Endodermal cell (in vitro differentiated cells): ENCODE measurements around the gene KRT15. TPM values are rescaled to one million over a fixed set of nuclear protein-coding genes. Genes with fewer than 3 reads are reported as not detected.

ENCODE experiments used
- DNase-seq: peaks from one replicate; pipeline ENCODE4 v3.0.0-alpha.2; 2017
- H3K27ac ChIP-seq: 2 replicates; pipeline ENCODE4 v1.5.1; 2013; ENCODE audit warnings: mild to moderate bottlenecking, low read depth, low read length, moderate library complexity
- H3K27me3 ChIP-seq: 2 replicates; pipeline ENCODE4 v1.6.1; 2013; ENCODE audit warnings: mild to moderate bottlenecking, low read length, moderate library complexity; ENCODE audit not compliant: insufficient read depth, control insufficient read depth, poor library complexity, severe bottlenecking
- H3K36me3 ChIP-seq: 2 replicates; pipeline ENCODE4 v1.7.0; 2013; ENCODE audit warnings: mild to moderate bottlenecking, low read length, moderate library complexity; ENCODE audit not compliant: control insufficient read depth, insufficient read depth
- H3K4me1 ChIP-seq: one replicate; pipeline ENCODE4 v1.7.0; 2013; ENCODE audit warnings: low read length; ENCODE audit not compliant: control insufficient read depth, insufficient read depth
- H3K4me3 ChIP-seq: 2 replicates; pipeline ENCODE4 v1.5.1; 2013; ENCODE audit warnings: mild to moderate bottlenecking, low read length, moderate library complexity
- H3K9ac ChIP-seq: 2 replicates; pipeline ENCODE4 v1.6.1; 2013; ENCODE audit warnings: mild to moderate bottlenecking, low read length, moderate library complexity; ENCODE audit not compliant: poor library complexity, severe bottlenecking; ENCODE audit errors: extremely low read depth
- H3K9me3 ChIP-seq: 2 replicates; pipeline ENCODE4 v1.6.1; 2013; ENCODE audit warnings: mild to moderate bottlenecking, low read length, moderate library complexity; ENCODE audit not compliant: control insufficient read depth
- H3K27ac Mint-ChIP-seq: 2 replicates; pipeline ENCODE4 v1.8.0; 2020; ENCODE audit warnings: mixed read lengths
- H3K27me3 Mint-ChIP-seq: 2 replicates; pipeline ENCODE4 v1.8.0; 2021; ENCODE audit warnings: mild to moderate bottlenecking, mixed read lengths; ENCODE audit not compliant: insufficient read depth
- H3K36me3 Mint-ChIP-seq: 2 replicates; pipeline ENCODE4 v1.8.0; 2020; ENCODE audit warnings: low read depth, mixed read lengths
- H3K4me1 Mint-ChIP-seq: 2 replicates; pipeline ENCODE4 v1.8.0; 2020; ENCODE audit warnings: mixed read lengths
- H3K4me3 Mint-ChIP-seq: 2 replicates; pipeline ENCODE4 v1.8.0; 2020; ENCODE audit warnings: mild to moderate bottlenecking, moderate library complexity, mixed read lengths
- H3K9me3 Mint-ChIP-seq: 2 replicates; pipeline ENCODE4 v1.8.0; 2020; ENCODE audit warnings: mild to moderate bottlenecking, mixed read lengths
- WGBS, 2 experiments: methylation state at CpG; one replicate each; pipeline versions ENCODE4 v1.1.5 to v1.1.7; 2013; ENCODE audit warnings: missing lambda C conversion rate in 2 of 2, mixed read lengths in 1 of 2; ENCODE audit not compliant: insufficient coverage in 1 of 2, insufficient read length in 1 of 2; 5-methylcytosine and 5-hydroxymethylcytosine counted together
- microRNA-seq: library from miRNA; unstranded; fragments of <30 nt; microRNA quantifications from one replicate; pipeline ENCODE4 v1.2.0, GENCODE V29; 2020; ENCODE audit warnings: borderline microRNAs expressed
- total RNA-seq, 2 donors: library from RNA; stranded (reverse); fragmentation: NEBNext Ultra II Directional in 1 of 2; extraction: Animal tissue kit (Norgen Biotek cat#: 25700) in 1 of 2; gene quantifications; 2 replicates in 1 of 2; 3 replicates in 1 of 2; pipeline ENCODE4 v1.2.1, GENCODE V29; 2021
- TF ChIP-seq, protein P1 (sequence below): fragments of 200-600 bp; sonication (generic); conservative IDR thresholded peaks from 2 replicates; pipeline ENCODE4 v1.5.0; 2021; ENCODE audit warnings: antibody characterized with exemption, mild to moderate bottlenecking

Gene KRT15
- total RNA-seq, 2 donors from 2014 or later: 0.95 to 1.2 TPM

DNA sequence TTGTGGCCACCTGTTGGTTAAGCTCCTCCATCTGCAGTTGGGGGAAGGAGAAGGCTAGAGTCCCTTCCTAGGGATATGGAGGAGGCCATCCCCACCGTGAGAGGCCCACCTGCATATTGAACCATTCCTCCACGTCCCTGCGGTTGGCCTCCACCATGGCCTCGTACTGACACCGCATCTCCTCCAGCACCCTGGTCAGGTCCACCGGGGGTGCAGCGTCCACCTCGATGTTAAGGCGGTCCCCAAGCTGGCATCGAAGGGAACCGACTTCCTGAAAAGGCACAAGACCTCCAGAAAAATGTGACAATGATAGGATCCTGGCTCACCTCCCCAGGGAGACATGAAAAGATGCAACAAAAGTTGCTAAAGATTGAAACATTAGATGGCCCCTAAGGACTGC, 54.5 kb downstream of the KRT15 start:
- no peaks in the 10 kb centered on the region for H3K9me3 ChIP-seq
- no peak for DNase-seq
- TF ChIP-seq, protein P1, sequence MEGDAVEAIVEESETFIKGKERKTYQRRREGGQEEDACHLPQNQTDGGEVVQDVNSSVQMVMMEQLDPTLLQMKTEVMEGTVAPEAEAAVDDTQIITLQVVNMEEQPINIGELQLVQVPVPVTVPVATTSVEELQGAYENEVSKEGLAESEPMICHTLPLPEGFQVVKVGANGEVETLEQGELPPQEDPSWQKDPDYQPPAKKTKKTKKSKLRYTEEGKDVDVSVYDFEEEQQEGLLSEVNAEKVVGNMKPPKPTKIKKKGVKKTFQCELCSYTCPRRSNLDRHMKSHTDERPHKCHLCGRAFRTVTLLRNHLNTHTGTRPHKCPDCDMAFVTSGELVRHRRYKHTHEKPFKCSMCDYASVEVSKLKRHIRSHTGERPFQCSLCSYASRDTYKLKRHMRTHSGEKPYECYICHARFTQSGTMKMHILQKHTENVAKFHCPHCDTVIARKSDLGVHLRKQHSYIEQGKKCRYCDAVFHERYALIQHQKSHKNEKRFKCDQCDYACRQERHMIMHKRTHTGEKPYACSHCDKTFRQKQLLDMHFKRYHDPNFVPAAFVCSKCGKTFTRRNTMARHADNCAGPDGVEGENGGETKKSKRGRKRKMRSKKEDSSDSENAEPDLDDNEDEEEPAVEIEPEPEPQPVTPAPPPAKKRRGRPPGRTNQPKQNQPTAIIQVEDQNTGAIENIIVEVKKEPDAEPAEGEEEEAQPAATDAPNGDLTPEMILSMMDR: no peak
- H3K9ac ChIP-seq: no peak overlapping the region
- no peaks in the 10 kb centered on the region for H3K4me1 ChIP-seq
- no peak overlapping the region for H3K4me3 Mint-ChIP-seq
- no peaks in the 10 kb centered on the region for H3K27me3 Mint-ChIP-seq
- H3K4me1 Mint-ChIP-seq: no peaks in the 10 kb centered on the region
- H3K9me3 Mint-ChIP-seq: peaks cover 1% of the 10 kb centered on the region
- H3K36me3 ChIP-seq: no peaks in the 10 kb centered on the region
- H3K4me3 ChIP-seq: no peak overlapping the region
- no peak overlapping the region for H3K27ac Mint-ChIP-seq
- WGBS, 2 experiments: 88 to 93% methylated on average over 8 to 11 of the region's 11 CpGs
- no peak overlapping the region for H3K27ac ChIP-seq
- H3K27me3 ChIP-seq: no peaks in the 10 kb centered on the region
- no peaks in the 10 kb centered on the region for H3K36me3 Mint-ChIP-seq

GRCh38 chr17:41463746-41464145, 54.9 kb downstream of the KRT15 start:
- Mint-ChIP-seq H3K27ac (no peak overlapping the region), H3K27me3 (no peaks in the 10 kb centered on the region), H3K4me1 (no peaks in the 10 kb centered on the region), H3K4me3 (no peak overlapping the region), H3K9me3 (no peaks in the 10 kb centered on the region), H3K36me3 (no peaks in the 10 kb centered on the region)
- no peaks in the 10 kb centered on the region for H3K9me3 ChIP-seq
- WGBS, 2 experiments: 90 to 97% methylated on average over 2 to 8 of the region's 8 CpGs
- no peak overlapping the region for H3K9ac ChIP-seq
- no peaks in the 10 kb centered on the region for H3K27me3 ChIP-seq
- TF ChIP-seq, protein P1: no peak
- H3K36me3 ChIP-seq: no peaks in the 10 kb centered on the region
- H3K4me1 ChIP-seq: no peaks in the 10 kb centered on the region
- no peak overlapping the region for H3K27ac ChIP-seq
- no peak overlapping the region for H3K4me3 ChIP-seq
- DNase-seq: no peak

Small RNA genes within 50 kb of the gene (microRNA-seq; reads per million reads assigned to microRNA genes)
- not detected for gene MIR6510

Other genes starting within 250 kb of the KRT15 start
- not detected for gene KRTAP9-7, start 243.2 kb downstream of the KRT15 start, total RNA-seq
- not detected for gene KRTAP29-1, start 216.0 kb downstream of the KRT15 start, total RNA-seq
- not detected for gene KRTAP16-1, start 209.6 kb downstream of the KRT15 start, total RNA-seq
- under 1 TPM; 0.46 to 0.48 TPM for gene KRTAP17-1, start 203.2 kb downstream of the KRT15 start, total RNA-seq
- not detected for gene KRT33A, start 168.1 kb downstream of the KRT15 start, total RNA-seq
- gene KRT33B, start 149.1 kb downstream of the KRT15 start, total RNA-seq: not detected
- not detected for gene KRT34, start 136.6 kb downstream of the KRT15 start, total RNA-seq
- gene KRT31, start 121.3 kb downstream of the KRT15 start, total RNA-seq: not detected
- not detected for gene KRT37, start 94.3 kb downstream of the KRT15 start, total RNA-seq
- not detected for gene KRT38, start 77.9 kb downstream of the KRT15 start, total RNA-seq
- not detected for gene KRT32, start 51.5 kb downstream of the KRT15 start, total RNA-seq
- gene KRT35, start 37.7 kb downstream of the KRT15 start, total RNA-seq: not detected
- gene KRT36, start 29.0 kb downstream of the KRT15 start, total RNA-seq: not detected
- not detected for gene KRT13, start 13.3 kb downstream of the KRT15 start, total RNA-seq
- gene KRT19, start 9.4 kb upstream of the KRT15 start, total RNA-seq: 1,000 to 10,000 TPM in 1 of 2 donors, 100 to 1,000 TPM in 1; 750 to 1,012 TPM
- gene KRT9, start 53.2 kb upstream of the KRT15 start, total RNA-seq: not detected
- not detected for gene KRT14, start 68.0 kb upstream of the KRT15 start, total RNA-seq
- gene KRT16, start 93.9 kb upstream of the KRT15 start, total RNA-seq: not detected
- not detected for gene KRT17, start 105.7 kb upstream of the KRT15 start, total RNA-seq
- 100 to 1,000 TPM; 526 to 573 TPM for gene EIF1, start 170.0 kb upstream of the KRT15 start, total RNA-seq
- gene GAST, start 193.4 kb upstream of the KRT15 start, total RNA-seq: not detected
- gene HAP1, start 215.8 kb upstream of the KRT15 start, total RNA-seq: 1 to 10 TPM; 1.7 TPM